Natural killer cell treated with Interleukin-12 subunit alpha and Interleukin-12 subunit beta and Interleukin-15 and Interleukin-18, amount 100 ng/mL, for 72 hours (primary cell): ENCODE data around the gene NSUN2. TPM values are rescaled to one million over a fixed set of nuclear protein-coding genes. Genes with fewer than 3 reads are reported as not detected.

Experiments used
- ATAC-seq, 2 donors: fragments of 150-1000 bp; cut with Tn5 transposase in 1 of 2; sonication (Bioruptor Pico), chemical (Tn5 transposase) in 1 of 2; 2 replicates each; pipeline ENCODE4 v1.10.0; 2021
- DNase-seq: peaks from one replicate; pipeline ENCODE4 v3.0.0; 2022; ENCODE audit warnings: low spot score
- H3K27ac Mint-ChIP-seq, 2 donors: 1 replicate in 1 of 2; 2 replicates in 1 of 2; pipeline ENCODE4 v1.8.0; 2022; ENCODE audit warnings: mixed read lengths in 2 of 2, mild to moderate bottlenecking in 1 of 2, moderate library complexity in 1 of 2
- H3K27me3 Mint-ChIP-seq, 2 donors: 1 replicate in 1 of 2; 2 replicates in 1 of 2; pipeline ENCODE4 v1.8.0; 2022; ENCODE audit warnings: mixed read lengths in 2 of 2
- H3K36me3 Mint-ChIP-seq: one replicate; pipeline ENCODE4 v1.8.0; 2022; ENCODE audit warnings: mixed read lengths
- H3K4me1 Mint-ChIP-seq, 2 donors: 1 replicate in 1 of 2; 2 replicates in 1 of 2; pipeline ENCODE4 v1.8.0; 2022; ENCODE audit warnings: low read depth in 2 of 2, mixed read lengths in 2 of 2, mild to moderate bottlenecking in 1 of 2
- H3K4me3 Mint-ChIP-seq: one replicate; pipeline ENCODE4 v1.8.0; 2022; ENCODE audit warnings: mixed read lengths
- H3K9me3 Mint-ChIP-seq: 2 replicates; pipeline ENCODE4 v1.8.0; 2022; ENCODE audit warnings: mixed read lengths
- total RNA-seq, 2 donors: library from RNA; stranded (reverse); gene quantifications; one replicate each; pipeline ENCODE4 v1.2.3, GENCODE V29; 2022

NSUN2 gene
- total RNA-seq, 2 donors from 2014 or later: 111 to 164 TPM

DNA sequence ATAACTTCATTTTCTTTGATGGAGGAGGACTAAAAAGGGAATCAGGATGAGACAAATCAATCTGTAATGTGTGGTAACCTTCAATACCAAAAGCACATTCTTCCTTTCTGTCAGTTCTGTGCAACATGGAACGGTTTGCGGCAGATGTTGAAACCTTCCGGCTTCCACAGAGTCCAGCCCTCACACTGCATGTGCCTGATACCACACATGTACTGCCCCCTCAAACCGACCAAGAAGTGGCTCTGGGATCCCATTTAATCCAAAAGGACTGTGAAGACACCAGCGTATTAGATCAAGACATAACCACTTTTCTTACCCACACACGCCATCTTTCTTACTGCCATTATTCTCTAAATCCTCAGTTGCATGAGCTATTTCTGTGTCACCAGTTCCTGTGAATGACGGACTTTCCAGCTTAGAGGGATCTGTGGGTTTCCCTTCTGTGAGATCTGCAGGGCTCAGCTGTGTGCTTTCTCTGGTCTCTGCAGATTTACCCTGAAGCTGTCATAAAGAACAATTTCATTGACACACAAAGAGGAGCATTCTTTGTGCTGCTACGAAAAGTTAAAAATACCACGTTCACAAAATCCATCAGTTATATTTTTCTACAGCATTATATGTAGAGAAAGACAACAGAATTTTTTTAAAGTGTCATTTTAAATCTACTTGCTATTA is 25.8 kb downstream of the NSUN2 start:
- H3K27ac Mint-ChIP-seq: no peak overlapping the region
- peaks cover 41% of the 10 kb centered on the region for H3K36me3 Mint-ChIP-seq

DNA sequence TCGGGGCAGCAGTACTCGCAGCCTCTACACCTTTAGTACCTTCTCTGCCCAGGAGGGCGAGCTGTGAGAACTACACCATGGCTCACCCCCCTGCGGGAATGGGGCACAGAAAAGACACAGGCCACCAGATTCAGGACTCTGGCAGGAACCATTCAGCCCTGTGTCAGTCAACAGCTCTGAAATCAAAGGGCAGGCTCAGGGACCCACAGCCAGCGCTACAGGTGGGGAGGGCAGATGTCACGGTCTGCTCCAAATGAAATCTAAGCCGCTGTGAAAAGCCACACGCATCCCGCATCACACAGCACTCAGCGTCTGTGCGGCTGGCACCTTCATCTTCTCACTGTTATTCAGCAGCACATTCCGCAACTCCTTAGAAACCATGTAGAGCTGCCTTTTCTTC is 27.9 kb downstream of the NSUN2 start:
- peaks cover 0 to 3% of the 10 kb centered on the region in 2 donors for H3K4me1 Mint-ChIP-seq
- ATAC-seq (no peak), DNase-seq (no peak)
- H3K27me3 Mint-ChIP-seq: no peaks in the 10 kb centered on the region
- no peak overlapping the region for H3K4me3 Mint-ChIP-seq
- H3K9me3 Mint-ChIP-seq: no peaks in the 10 kb centered on the region
- no peak overlapping the region for H3K27ac Mint-ChIP-seq
- peaks cover 40% of the 10 kb centered on the region for H3K36me3 Mint-ChIP-seq

More for the DNA sequence above, 25.8 kb downstream of the NSUN2 start:
- Mint-ChIP-seq H3K27me3 (no peaks in the 10 kb centered on the region), H3K9me3 (no peaks in the 10 kb centered on the region), H3K4me1 (peaks cover 0 to 6% of the 10 kb centered on the region in 2 donors), H3K4me3 (no peak overlapping the region)
- DNase-seq (no peak), ATAC-seq (no peak)

- Mint-ChIP-seq H3K4me1 (peaks cover 0 to 3% of the 10 kb centered on the region in 2 donors), H3K27me3 (no peaks in the 10 kb centered on the region), H3K27ac (no peak overlapping the region), H3K4me3 (no peak overlapping the region), H3K9me3 (no peaks in the 10 kb centered on the region), H3K36me3 (peaks cover 40% of the 10 kb centered on the region)
- DNase-seq (no peak), ATAC-seq (no peak)
Measured at GRCh38 chr5:6604341-6604740, 28.5 kb downstream of the NSUN2 start.

GRCh38 chr5:6603643-6604042 is 29.2 kb downstream of the NSUN2 start:
- H3K27ac Mint-ChIP-seq: no peak overlapping the region
- H3K9me3 Mint-ChIP-seq: no peaks in the 10 kb centered on the region
- H3K4me1 Mint-ChIP-seq: peaks cover 0 to 4% of the 10 kb centered on the region in 2 donors
- no peak overlapping the region for H3K4me3 Mint-ChIP-seq
- DNase-seq (no peak), ATAC-seq (peak in 1 of 2 donors; percentile 40)
- H3K27me3 Mint-ChIP-seq: no peaks in the 10 kb centered on the region
- H3K36me3 Mint-ChIP-seq: peaks cover 41% of the 10 kb centered on the region

- Mint-ChIP-seq H3K4me1 (peaks cover 0 to 4% of the 10 kb centered on the region in 2 donors), H3K27ac (no peak overlapping the region), H3K36me3 (peaks cover 51% of the 10 kb centered on the region), H3K27me3 (no peaks in the 10 kb centered on the region), H3K4me3 (no peak overlapping the region), H3K9me3 (no peaks in the 10 kb centered on the region)
- ATAC-seq (no peak), DNase-seq (no peak)
Measured at GRCh38 chr5:6602441-6602840, 30.4 kb downstream of the NSUN2 start.

- Mint-ChIP-seq H3K36me3 (peaks cover 50% of the 10 kb centered on the region), H3K4me1 (peaks cover 0 to 4% of the 10 kb centered on the region in 2 donors), H3K4me3 (no peak overlapping the region), H3K9me3 (no peaks in the 10 kb centered on the region), H3K27me3 (no peaks in the 10 kb centered on the region), H3K27ac (no peak overlapping the region)
- ATAC-seq: no peak
- DNase-seq: no peak
Measured at GRCh38 chr5:6601816-6602215, 31.0 kb downstream of the NSUN2 start.

GRCh38 chr5:6601271-6601670 is 31.6 kb downstream of the NSUN2 start:
- Mint-ChIP-seq H3K9me3 (no peaks in the 10 kb centered on the region), H3K36me3 (peaks cover 52% of the 10 kb centered on the region)
- no peak for DNase-seq

DNA sequence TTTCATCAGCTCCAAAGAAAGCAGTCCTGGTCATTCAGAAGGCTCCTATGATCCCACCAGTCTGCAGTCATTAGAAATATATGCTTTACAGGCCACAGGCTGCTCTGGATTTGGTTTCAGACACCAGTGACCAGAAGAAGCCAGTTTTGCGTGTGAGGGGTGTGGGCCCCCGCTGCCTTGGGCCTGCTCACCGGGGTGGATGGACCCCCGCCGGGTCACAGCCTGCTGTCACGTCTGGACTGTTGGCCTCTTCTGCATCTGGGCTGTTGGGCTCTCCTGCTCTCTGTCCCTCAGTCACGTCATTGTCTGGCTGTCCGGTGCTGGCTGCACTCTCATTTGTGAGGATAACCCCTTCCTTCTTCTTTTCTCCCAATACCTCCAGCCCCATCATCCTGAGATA is 33.1 kb downstream of the NSUN2 start:
- no peaks in the 10 kb centered on the region for H3K9me3 Mint-ChIP-seq
- H3K4me3 Mint-ChIP-seq: no peak overlapping the region
- DNase-seq (no peak), ATAC-seq (no peak)
- H3K27ac Mint-ChIP-seq: no peak overlapping the region
- H3K4me1 Mint-ChIP-seq: peaks cover 0 to 4% of the 10 kb centered on the region in 2 donors
- no peaks in the 10 kb centered on the region for H3K27me3 Mint-ChIP-seq
- H3K36me3 Mint-ChIP-seq: peaks cover 43% of the 10 kb centered on the region

More at GRCh38 chr5:6601271-6601670, 31.6 kb downstream of the NSUN2 start:
- ATAC-seq: no peak
- no peaks in the 10 kb centered on the region for H3K27me3 Mint-ChIP-seq
- H3K4me3 Mint-ChIP-seq: no peak overlapping the region
- H3K4me1 Mint-ChIP-seq: peaks cover 0 to 4% of the 10 kb centered on the region in 2 donors
- no peak overlapping the region for H3K27ac Mint-ChIP-seq

DNA sequence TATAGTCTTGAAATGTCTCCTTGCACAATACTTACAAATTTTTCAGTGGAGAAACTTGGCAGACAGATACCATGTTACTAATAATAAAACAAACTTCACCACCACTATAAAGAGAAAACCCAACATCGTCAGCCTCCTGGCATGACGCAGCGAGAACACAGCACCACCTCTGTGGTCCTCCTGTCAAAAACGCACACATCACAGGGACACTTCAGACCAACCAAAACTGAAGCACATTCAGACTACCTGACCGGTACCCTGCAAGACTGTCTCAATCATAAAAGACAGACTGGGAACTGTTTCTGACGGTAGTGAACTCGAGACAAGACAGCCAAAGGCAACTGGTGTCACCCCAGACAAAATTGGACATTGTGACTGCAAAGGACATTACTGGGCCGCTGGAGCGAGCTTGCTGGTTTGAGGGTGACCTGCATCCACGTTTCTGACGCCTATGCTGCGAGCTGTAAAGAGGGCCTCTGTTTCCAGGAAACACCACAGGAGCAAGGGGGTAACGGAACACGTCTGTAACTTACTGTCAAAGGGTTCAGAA is 34.4 kb downstream of the NSUN2 start:
- peaks cover 38% of the 10 kb centered on the region for H3K36me3 Mint-ChIP-seq
- no peak overlapping the region for H3K4me3 Mint-ChIP-seq
- H3K27me3 Mint-ChIP-seq: no peaks in the 10 kb centered on the region
- ATAC-seq: no peak
- no peak overlapping the region for H3K27ac Mint-ChIP-seq
- no peaks in the 10 kb centered on the region for H3K9me3 Mint-ChIP-seq
- H3K4me1 Mint-ChIP-seq: peaks cover 0 to 4% of the 10 kb centered on the region in 2 donors
- no peak for DNase-seq

- Mint-ChIP-seq H3K4me1 (peaks cover 0 to 4% of the 10 kb centered on the region in 2 donors), H3K9me3 (no peaks in the 10 kb centered on the region), H3K36me3 (peaks cover 33% of the 10 kb centered on the region), H3K4me3 (no peak overlapping the region), H3K27ac (no peak overlapping the region), H3K27me3 (no peaks in the 10 kb centered on the region)
- DNase-seq (no peak), ATAC-seq (no peak)
Measured at GRCh38 chr5:6597557-6597956, 35.3 kb downstream of the NSUN2 start.

GRCh38 chr5:6596388-6596787 is 36.5 kb downstream of the NSUN2 start:
- no peak overlapping the region for H3K27ac Mint-ChIP-seq
- H3K4me3 Mint-ChIP-seq: no peak overlapping the region
- ATAC-seq (no peak), DNase-seq (no peak)
- peaks cover 0 to 4% of the 10 kb centered on the region in 2 donors for H3K4me1 Mint-ChIP-seq
- no peaks in the 10 kb centered on the region for H3K27me3 Mint-ChIP-seq
- no peaks in the 10 kb centered on the region for H3K9me3 Mint-ChIP-seq
- peaks cover 23% of the 10 kb centered on the region for H3K36me3 Mint-ChIP-seq

DNA sequence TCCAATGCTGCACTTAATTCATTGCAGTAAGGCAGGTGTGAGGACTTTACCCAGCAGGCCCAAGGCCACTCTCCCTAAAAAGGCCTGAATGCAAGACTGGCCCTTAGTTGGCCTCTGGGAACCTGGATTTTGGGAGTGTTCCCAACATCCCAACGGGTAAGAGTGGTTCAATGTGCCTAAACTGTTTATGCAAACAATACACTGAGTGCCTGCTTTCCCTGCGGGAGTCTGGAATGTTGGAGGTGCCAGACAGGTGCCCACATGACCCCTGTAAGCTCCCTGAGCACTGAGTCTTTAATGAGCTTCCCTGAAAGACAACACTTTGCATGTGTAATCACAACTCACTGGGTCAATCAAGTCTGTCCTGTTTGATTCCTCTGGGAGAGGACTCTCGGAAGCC is 37.4 kb downstream of the NSUN2 start:
- Mint-ChIP-seq H3K27me3 (no peaks in the 10 kb centered on the region), H3K27ac (no peak overlapping the region), H3K9me3 (no peaks in the 10 kb centered on the region), H3K4me1 (peaks cover 0 to 4% of the 10 kb centered on the region in 2 donors), H3K4me3 (no peak overlapping the region), H3K36me3 (peaks cover 23% of the 10 kb centered on the region)
- ATAC-seq (no peak), DNase-seq (no peak)

GRCh38 chr5:6594066-6594465 is 38.8 kb downstream of the NSUN2 start:
- Mint-ChIP-seq H3K27me3 (peaks cover 0 to 5% of the 10 kb centered on the region in 2 donors), H3K27ac (no peak overlapping the region), H3K4me1 (peaks cover 0 to 4% of the 10 kb centered on the region in 2 donors), H3K9me3 (no peaks in the 10 kb centered on the region), H3K4me3 (no peak overlapping the region), H3K36me3 (peaks cover 23% of the 10 kb centered on the region)
- DNase-seq: no peak
- no peak for ATAC-seq

DNA sequence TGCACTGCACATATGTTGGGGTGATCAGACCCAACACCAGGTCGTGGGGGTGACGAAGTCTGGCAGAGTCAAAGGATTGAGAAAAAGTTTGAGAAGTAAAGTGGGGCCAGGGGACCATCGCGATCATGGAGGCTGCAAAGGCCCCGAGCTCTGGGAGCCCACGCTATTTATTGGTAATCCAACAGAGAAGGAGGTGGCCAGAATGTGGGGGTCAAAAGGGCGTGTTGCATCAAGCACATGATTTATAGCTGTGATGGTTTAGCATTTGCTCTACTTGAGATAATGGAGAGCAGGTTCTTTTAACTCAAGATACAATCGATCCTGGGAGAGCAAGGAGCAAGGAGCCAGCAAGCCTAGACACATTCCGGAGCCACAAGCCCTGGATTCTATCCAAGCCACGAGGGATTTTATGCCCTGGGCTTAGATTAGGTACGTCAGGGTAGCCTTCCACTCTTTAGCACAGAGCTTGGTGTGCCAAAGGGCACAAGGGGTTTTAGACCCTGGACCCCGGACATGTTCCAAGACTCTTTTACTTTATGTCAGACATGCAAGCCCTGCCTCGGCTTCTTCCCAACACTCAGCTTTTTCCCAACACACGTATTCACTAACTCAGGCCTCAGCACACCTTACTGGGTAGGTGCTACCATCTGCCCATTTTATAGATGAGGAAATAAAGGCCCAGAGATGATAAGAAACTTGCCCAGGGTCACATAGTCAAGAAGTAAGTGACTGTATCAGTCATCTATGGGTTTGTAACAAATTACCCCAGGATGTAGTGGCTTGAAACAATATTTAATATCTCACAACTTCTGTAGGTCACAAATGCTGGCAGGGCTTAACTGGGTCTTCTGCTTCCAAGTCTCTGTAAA is 39.5 kb downstream of the NSUN2 start:
- no peak for ATAC-seq
- H3K4me3 Mint-ChIP-seq: no peak overlapping the region
- H3K4me1 Mint-ChIP-seq: no peaks in the 10 kb centered on the region
- H3K27me3 Mint-ChIP-seq: peaks cover 0 to 5% of the 10 kb centered on the region in 2 donors
- no peak overlapping the region for H3K27ac Mint-ChIP-seq
- H3K9me3 Mint-ChIP-seq: no peaks in the 10 kb centered on the region
- DNase-seq: no peak
- H3K36me3 Mint-ChIP-seq: peaks cover 18% of the 10 kb centered on the region
